ENCODE results near the gene CREB3. TPM values are rescaled to one million over a fixed set of nuclear protein-coding genes. Genes with fewer than 3 reads are reported as not detected.

The CREB3 gene
- total RNA-seq, 2 experiments from 2014 or later: 13.7 to 13.8 TPM

- intact Hi-C loops (cut with micrococcal nuclease): no loop called here
- Mint-ChIP-seq H3K36me3 (ENCODE audit: low read depth) (peaks cover 11% of the 10 kb centered on the region), H3K4me1 (ENCODE audit: low read depth) (peaks cover 12% of the 10 kb centered on the region), H3K4me3 (no peak overlapping the region), H3K9me3 (no peaks in the 10 kb centered on the region), H3K27me3 (ENCODE audit: low read depth) (no peaks in the 10 kb centered on the region), H3K27ac (no peak overlapping the region)
- CTCF ChIA-PET: interaction anchor here (0.6 to 8.9 kb wide), 17 partner anchors 12 to 174 kb away, joined by 3 to 68 read pairs (median 4); partner anchors contain the start of genes ARHGEF39, GBA2, RGP1 and SPAG8
- DNase-seq: no peak
These were observed 3.4 kb upstream of the CREB3 start for GRCh38 chr9:35729101-35729500.

GRCh38 chr9:35729700-35730485 is 2.6 kb upstream of the CREB3 start:
- Mint-ChIP-seq H3K27ac (peak overlapping the region; percentile 56), H3K36me3 (ENCODE audit: low read depth) (peaks cover 4% of the 10 kb centered on the region), H3K4me1 (ENCODE audit: low read depth) (peaks cover 16% of the 10 kb centered on the region), H3K27me3 (ENCODE audit: low read depth) (no peaks in the 10 kb centered on the region), H3K9me3 (no peaks in the 10 kb centered on the region), H3K4me3 (peak overlapping the region; percentile 84)
- DNase-seq: peak; percentile 65
- CTCF ChIA-PET: interaction anchor here (0.6 to 8.9 kb wide), 21 partner anchors 10 to 250 kb away, joined by 3 to 68 read pairs (median 4); partner anchors contain the start of genes ARHGEF39 and SPAG8
- intact Hi-C loops (cut with micrococcal nuclease): no loop called here

GRCh38 chr9:35730486-35730854 is 2.0 kb upstream of the CREB3 start:
- Mint-ChIP-seq H3K9me3 (no peaks in the 10 kb centered on the region), H3K27me3 (ENCODE audit: low read depth) (no peaks in the 10 kb centered on the region), H3K36me3 (ENCODE audit: low read depth) (peaks cover 5% of the 10 kb centered on the region), H3K4me1 (ENCODE audit: low read depth) (peaks cover 16% of the 10 kb centered on the region), H3K4me3 (peak overlapping the region; percentile 84), H3K27ac (peak overlapping the region; percentile 56)
- CTCF ChIA-PET: interaction anchor here (0.6 to 8.9 kb wide), 18 partner anchors 10 to 616 kb away, joined by 3 to 68 read pairs (median 4); partner anchors contain the start of genes ARHGEF39, CCDC107 and RMRP
- no peak for DNase-seq
- intact Hi-C loops (cut with micrococcal nuclease): no loop called here

- no peak for DNase-seq
- Mint-ChIP-seq H3K27me3 (ENCODE audit: low read depth) (no peaks in the 10 kb centered on the region), H3K9me3 (no peaks in the 10 kb centered on the region), H3K4me3 (peak overlapping the region; percentile 84), H3K4me1 (ENCODE audit: low read depth) (peaks cover 16% of the 10 kb centered on the region), H3K36me3 (ENCODE audit: low read depth) (peaks cover 6% of the 10 kb centered on the region), H3K27ac (peak overlapping the region; percentile 90)
- CTCF ChIA-PET: interaction anchor here (1.0 to 8.9 kb wide), 24 partner anchors 11 to 618 kb away, joined by 3 to 68 read pairs (median 4); partner anchors contain the start of genes ARHGEF39, CCDC107, GBA2 and HINT2
- intact Hi-C loops (cut with micrococcal nuclease): loop anchor here (1.0 to 2.0 kb wide), 11 partner anchors 18 to 660 kb away; partner anchors contain the start of genes ATOSB, GBA2, HINT2 and RGP1
These were observed 866 bp upstream of the CREB3 start for GRCh38 chr9:35731415-35732184.

- Mint-ChIP-seq H3K9me3 (no peaks in the 10 kb centered on the region), H3K36me3 (ENCODE audit: low read depth) (peaks cover 9% of the 10 kb centered on the region), H3K27ac (peak overlapping the region; percentile 90), H3K4me3 (peak overlapping the region; percentile 84), H3K4me1 (ENCODE audit: low read depth) (peaks cover 16% of the 10 kb centered on the region), H3K27me3 (ENCODE audit: low read depth) (no peaks in the 10 kb centered on the region)
- CTCF ChIA-PET: interaction anchor here (0.6 to 8.9 kb wide), 16 partner anchors 14 to 149 kb away, joined by 3 to 68 read pairs (median 4); partner anchors contain the start of genes ARHGEF39, CCDC107, GBA2 and HINT2
- peak; percentile 49 for DNase-seq
- intact Hi-C loops (cut with micrococcal nuclease): loop anchor here (1.0 to 2.0 kb wide), 11 partner anchors 16 to 662 kb away; partner anchors contain the start of genes ATOSB, GBA2, HINT2 and RGP1
These were observed 505 bp downstream of the CREB3 start for GRCh38 chr9:35732800-35733541.

GRCh38 chr9:35734096-35734495 is 1.6 kb downstream of the CREB3 start:
- Mint-ChIP-seq H3K4me1 (ENCODE audit: low read depth) (peaks cover 16% of the 10 kb centered on the region), H3K27ac (no peak overlapping the region), H3K4me3 (no peak overlapping the region), H3K27me3 (ENCODE audit: low read depth) (no peaks in the 10 kb centered on the region), H3K36me3 (ENCODE audit: low read depth) (peaks cover 9% of the 10 kb centered on the region), H3K9me3 (no peaks in the 10 kb centered on the region)
- CTCF ChIA-PET: interaction anchor here (0.6 to 3.0 kb wide), 9 partner anchors 13 to 103 kb away, joined by 3 to 59 read pairs (median 4); partner anchors contain the start of genes CCDC107, GBA2, MSMP and RGP1
- intact Hi-C loops (cut with micrococcal nuclease): no loop called here
- no peak for DNase-seq

GRCh38 chr9:35736201-35736633 is 3.8 kb downstream of the CREB3 start:
- no peaks in the 10 kb centered on the region for H3K9me3 Mint-ChIP-seq
- H3K27me3 Mint-ChIP-seq (ENCODE audit: low read depth): no peaks in the 10 kb centered on the region
- H3K4me1 Mint-ChIP-seq (ENCODE audit: low read depth): peaks cover 16% of the 10 kb centered on the region
- intact Hi-C loops (cut with micrococcal nuclease): loop anchor here (1.0 kb wide), 3 partner anchors 12 to 146 kb away; no protein-coding TSS in a partner anchor
- peak; percentile 76 for DNase-seq
- H3K4me3 Mint-ChIP-seq: no peak overlapping the region
- no peak overlapping the region for H3K27ac Mint-ChIP-seq
- H3K36me3 Mint-ChIP-seq (ENCODE audit: low read depth): peaks cover 9% of the 10 kb centered on the region
- CTCF ChIA-PET: interaction anchor here (0.7 to 3.0 kb wide), 11 partner anchors 9 to 119 kb away, joined by 3 to 59 read pairs (median 7); partner anchors contain the start of genes GBA2, MSMP and RGP1

GRCh38 chr9:35737143-35737542 is 4.7 kb downstream of the CREB3 start:
- H3K36me3 Mint-ChIP-seq (ENCODE audit: low read depth): peaks cover 11% of the 10 kb centered on the region
- no peak overlapping the region for H3K27ac Mint-ChIP-seq

GRCh38 chr9:35738186-35738585 is 5.7 kb downstream of the CREB3 start:
- intact Hi-C loops (cut with micrococcal nuclease): no loop called here
- CTCF ChIA-PET: interaction anchor here (0.5 to 2.4 kb wide), 3 partner anchors 18 to 90 kb away, joined by 3 to 12 read pairs (median 3); no protein-coding TSS in a partner anchor
- Mint-ChIP-seq H3K27ac (no peak overlapping the region), H3K4me3 (no peak overlapping the region), H3K36me3 (ENCODE audit: low read depth) (peaks cover 11% of the 10 kb centered on the region), H3K27me3 (ENCODE audit: low read depth) (no peaks in the 10 kb centered on the region), H3K4me1 (ENCODE audit: low read depth) (peaks cover 20% of the 10 kb centered on the region), H3K9me3 (no peaks in the 10 kb centered on the region)
- no peak for DNase-seq

More at GRCh38 chr9:35737143-35737542, 4.7 kb downstream of the CREB3 start:
- intact Hi-C loops (cut with micrococcal nuclease): no loop called here
- CTCF ChIA-PET: interaction anchor here (1.5 to 2.4 kb wide), 2 partner anchors 19 to 120 kb away, joined by 5 to 12 read pairs; no protein-coding TSS in a partner anchor
- no peak for DNase-seq
- H3K4me1 Mint-ChIP-seq (ENCODE audit: low read depth): peaks cover 20% of the 10 kb centered on the region
- no peak overlapping the region for H3K4me3 Mint-ChIP-seq
- no peaks in the 10 kb centered on the region for H3K27me3 Mint-ChIP-seq (ENCODE audit: low read depth)
- H3K9me3 Mint-ChIP-seq: no peaks in the 10 kb centered on the region

- intact Hi-C loops (cut with micrococcal nuclease): no loop called here
These were observed 6.5 kb downstream of the CREB3 start for GRCh38 chr9:35738924-35739323.

GRCh38 chr9:35740243-35740642 is 7.8 kb downstream of the CREB3 start:
- Mint-ChIP-seq H3K27ac (no peak overlapping the region), H3K36me3 (ENCODE audit: low read depth) (peaks cover 13% of the 10 kb centered on the region), H3K4me1 (ENCODE audit: low read depth) (peaks cover 8% of the 10 kb centered on the region), H3K4me3 (no peak overlapping the region), H3K27me3 (ENCODE audit: low read depth) (no peaks in the 10 kb centered on the region), H3K9me3 (no peaks in the 10 kb centered on the region)
- CTCF ChIA-PET: interaction anchor here (0.6 kb wide), 1 partner anchor 90 kb away, joined by 5 read pairs; no protein-coding TSS in a partner anchor
- DNase-seq: no peak
- intact Hi-C loops (cut with micrococcal nuclease): no loop called here

More at GRCh38 chr9:35738924-35739323, 6.5 kb downstream of the CREB3 start:
- Mint-ChIP-seq H3K9me3 (no peaks in the 10 kb centered on the region), H3K4me3 (no peak overlapping the region), H3K27me3 (ENCODE audit: low read depth) (no peaks in the 10 kb centered on the region), H3K27ac (no peak overlapping the region), H3K4me1 (ENCODE audit: low read depth) (peaks cover 13% of the 10 kb centered on the region), H3K36me3 (ENCODE audit: low read depth) (peaks cover 13% of the 10 kb centered on the region)
- no peak for DNase-seq
- CTCF ChIA-PET: interaction anchor here (0.6 to 2.4 kb wide), 2 partner anchors 11 to 17 kb away, joined by 3 to 12 read pairs; no protein-coding TSS in a partner anchor
